ENCODE results near the gene MRAS. TPM values are rescaled to one million over a fixed set of nuclear protein-coding genes. Genes with fewer than 3 reads are reported as not detected.
"Not testable (repeated sequence)": the region's sequence is repeated elsewhere in the genome, so short reads cannot be mapped to it uniquely, and the experiment has no call there.

The MRAS gene
- total RNA-seq, 1 donor from 2014 or later: 0.07 TPM

- no peak overlapping the region for H3K27ac Mint-ChIP-seq
- DNase-seq (no peak), ATAC-seq (ENCODE audit: low read depth) (no peak)
- ChIA-PET POLR2A (no interaction called here), CTCF (no interaction called here)
- peaks cover 6% of the 10 kb centered on the region for H3K27me3 Mint-ChIP-seq
- no peak overlapping the region for H3K4me3 Mint-ChIP-seq
- no peaks in the 10 kb centered on the region for H3K4me1 Mint-ChIP-seq
- H3K36me3 Mint-ChIP-seq (ENCODE audit: low read depth): no peaks in the 10 kb centered on the region
- no peaks in the 10 kb centered on the region for H3K9me3 Mint-ChIP-seq
- intact Hi-C loops (cut with micrococcal nuclease): no loop called here
- TF ChIP-seq CTCF (IDR thresholded peaks at IDR 0.05): no peak
Observed at GRCh38 chr3:138450704-138451424, 102.5 kb downstream of the MRAS start.

GRCh38 chr3:138451595-138452162 lies 103.3 kb downstream of the MRAS start:
- TF ChIP-seq CTCF (IDR thresholded peaks at IDR 0.05): no peak
- no peaks in the 10 kb centered on the region for H3K4me1 Mint-ChIP-seq
- no peak overlapping the region for H3K4me3 Mint-ChIP-seq
- no peaks in the 10 kb centered on the region for H3K36me3 Mint-ChIP-seq (ENCODE audit: low read depth)
- POLR2A ChIA-PET: no interaction called here
- no peak overlapping the region for H3K27ac Mint-ChIP-seq
- no peak for ATAC-seq (ENCODE audit: low read depth)
- intact Hi-C loops (cut with micrococcal nuclease): no loop called here
- CTCF ChIA-PET: no interaction called here
- no peaks in the 10 kb centered on the region for H3K9me3 Mint-ChIP-seq
- peaks cover 6% of the 10 kb centered on the region for H3K27me3 Mint-ChIP-seq
- DNase-seq: no peak

- H3K36me3 Mint-ChIP-seq (ENCODE audit: low read depth): no peaks in the 10 kb centered on the region
- intact Hi-C loops (cut with micrococcal nuclease): no loop called here
- ChIA-PET POLR2A (no interaction called here), CTCF (no interaction called here)
- DNase-seq (no peak), ATAC-seq (ENCODE audit: low read depth) (no peak)
- H3K4me3 Mint-ChIP-seq: no peak overlapping the region
- H3K27ac Mint-ChIP-seq: no peak overlapping the region
- TF ChIP-seq CTCF (IDR thresholded peaks at IDR 0.05): no peak
- no peaks in the 10 kb centered on the region for H3K4me1 Mint-ChIP-seq
- H3K9me3 Mint-ChIP-seq: no peaks in the 10 kb centered on the region
- H3K27me3 Mint-ChIP-seq: peaks cover 8% of the 10 kb centered on the region
Observed at GRCh38 chr3:138452436-138452835, 104.1 kb downstream of the MRAS start.

DNA sequence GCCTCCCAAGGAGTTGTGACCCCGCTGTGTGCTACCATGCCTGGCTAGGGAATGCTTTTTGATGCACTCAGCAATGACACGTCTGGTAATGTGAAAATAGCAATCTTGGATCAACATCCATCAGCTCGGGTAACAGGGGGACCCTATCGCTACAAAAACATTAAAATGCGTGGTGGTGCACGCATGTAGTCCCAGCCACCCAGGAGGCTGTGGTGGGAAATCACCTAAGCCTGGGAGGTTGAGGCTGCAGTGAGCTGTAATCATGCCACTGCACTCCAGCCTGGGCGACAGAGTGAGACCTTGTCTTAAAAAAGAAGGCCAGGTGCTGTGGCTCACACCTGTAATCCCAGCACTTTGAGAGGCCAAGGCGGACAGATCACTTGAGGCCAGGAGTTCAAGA lies 105.6 kb downstream of the MRAS start:
- H3K4me1 Mint-ChIP-seq; POLR2A ChIA-PET; ATAC-seq (ENCODE audit: low read depth); DNase-seq; intact Hi-C loops (cut with micrococcal nuclease); H3K36me3 Mint-ChIP-seq (ENCODE audit: low read depth); H3K9me3 Mint-ChIP-seq; H3K4me3 Mint-ChIP-seq; H3K27ac Mint-ChIP-seq; CTCF ChIA-PET: not testable (repeated sequence)
- H3K27me3 Mint-ChIP-seq: peaks cover 11% of the 10 kb centered on the region

Other genes starting within 250 kb of the MRAS start
- not detected in 2 replicates for gene DZIP1L, start 233.0 kb upstream of the MRAS start, total RNA-seq
- not detected in 2 replicates for gene A4GNT, start 216.2 kb upstream of the MRAS start, total RNA-seq
- gene DBR1, start 173.7 kb upstream of the MRAS start, total RNA-seq: 19.6 and 19.9 TPM in 2 replicates
- 69.2 and 82.3 TPM in 2 replicates for gene ARMC8, start 161.3 kb upstream of the MRAS start, total RNA-seq
- not detected in 2 replicates for gene NME9, start 18.7 kb upstream of the MRAS start, total RNA-seq
- gene ESYT3, start 86.0 kb downstream of the MRAS start, total RNA-seq: not detected in 2 replicates
- gene CEP70, start 245.7 kb downstream of the MRAS start, total RNA-seq: 5.9 and 11.0 TPM in 2 replicates